ENCODE data around the gene L3MBTL2. TPM values are rescaled to one million over a fixed set of nuclear protein-coding genes. Genes with fewer than 3 reads are reported as not detected.

The L3MBTL2 gene
- total RNA-seq, 1 donor, result 19.6 TPM

- DNase-seq (ENCODE audit: low read depth), result no peak
- no peak for TF ChIP-seq CTCF (IDR thresholded peaks at IDR 0.05; ENCODE audit: insufficient read depth, low read length)
- no peak overlapping the region for H3K4me3 ChIP-seq (ENCODE audit: low read depth, low read length)
Measured at GRCh38 chr22:41280854-41281253, 75.7 kb downstream of the L3MBTL2 start.

Small RNA genes within 50 kb of the gene (small RNA-seq; reads per million reads assigned to genes)
- gene MIR6889 (not detected), gene RNU6-375P (not detected)

Other genes with a start within 250 kb of the L3MBTL2 start
- gene EP300, start 112.7 kb upstream of the L3MBTL2 start, total RNA-seq (ENCODE audit: low replicate concordance), result 49.0 and 85.5 TPM in 2 replicates
- 0.99 and 1.6 TPM in 2 replicates for gene CHADL, start 35.6 kb downstream of the L3MBTL2 start, total RNA-seq (ENCODE audit: low replicate concordance)
- 78.5 and 89.4 TPM in 2 replicates for gene RANGAP1, start 80.9 kb downstream of the L3MBTL2 start, total RNA-seq (ENCODE audit: low replicate concordance)
- gene ZC3H7B, start 96.2 kb downstream of the L3MBTL2 start, total RNA-seq (ENCODE audit: low replicate concordance), result 33.3 and 45.9 TPM in 2 replicates
- gene TEF, start 176.6 kb downstream of the L3MBTL2 start, total RNA-seq (ENCODE audit: low replicate concordance), result 14.8 and 17.4 TPM in 2 replicates
- gene TOB2, start 241.5 kb downstream of the L3MBTL2 start, total RNA-seq (ENCODE audit: low replicate concordance), result 25.4 and 40.1 TPM in 2 replicates

Data from fibroblast of the aortic adventitia (primary cell).